ACHN (cell line): Measurements from ENCODE around the gene ALAD.

Source experiments
- DNase-seq: peaks from one replicate; pipeline ENCODE4 v3.0.0-alpha.2; 2015
- in situ Hi-C: cut with HindIII; loops from 2 replicates; pipeline ENCODE4 v1.10.0; 2017; ENCODE audit warnings: low sequenced_read_pairs, low pct_ligation_motif_present, low pct_unique_long_range_greater_than_20kb

The ALAD gene

DNA sequence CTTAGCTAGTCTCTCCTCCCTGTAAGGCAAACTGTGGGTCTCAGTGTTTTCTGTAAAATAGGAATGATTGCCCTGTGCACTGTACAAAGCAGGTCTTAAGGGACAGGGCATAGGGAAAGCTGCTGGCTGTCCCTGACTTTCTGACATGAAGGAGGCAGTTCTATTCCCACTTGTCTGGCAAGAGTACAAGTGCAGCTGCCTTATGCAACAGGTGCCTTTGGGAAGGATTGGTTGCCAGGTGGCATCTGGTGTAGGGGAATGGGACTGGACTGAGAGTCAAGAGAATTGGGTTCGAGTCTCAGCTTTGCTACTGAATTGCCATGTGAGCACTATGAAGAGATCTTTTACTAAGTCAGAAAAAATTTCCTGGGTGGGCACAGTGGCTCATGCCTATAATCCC, 41.7 kb downstream of the ALAD start:
- in situ Hi-C loops = no loop called here
- no peak for DNase-seq

DNA sequence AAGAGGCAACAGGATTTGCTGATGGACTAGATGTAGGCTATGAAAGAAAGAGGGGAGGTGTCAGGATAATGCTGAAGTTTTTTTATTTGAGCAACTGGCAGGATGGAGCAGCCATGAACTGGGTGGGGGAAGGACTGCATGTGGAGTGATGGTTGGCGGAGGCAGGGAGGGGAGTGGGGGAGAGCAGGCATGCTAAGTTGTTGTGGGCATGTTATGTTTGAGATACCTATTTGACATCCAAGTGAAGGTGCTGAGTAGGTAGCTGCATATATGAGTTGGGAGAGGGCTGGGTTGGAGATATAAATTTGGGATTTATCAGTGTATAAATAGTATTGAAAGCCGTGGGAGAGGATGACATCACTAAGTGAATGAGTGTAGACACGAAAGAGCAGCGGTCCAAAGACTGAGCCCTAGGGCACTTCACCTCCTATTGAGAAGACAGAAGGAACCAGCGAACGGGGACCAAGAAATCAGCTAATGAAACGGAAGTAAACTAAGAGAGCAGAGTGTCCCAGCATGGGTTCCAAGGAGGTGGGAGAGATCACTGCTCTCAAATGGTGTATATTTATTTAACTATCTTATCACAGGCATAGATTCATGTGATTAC, 44.3 kb downstream of the ALAD start:
- no peak for DNase-seq
- in situ Hi-C loops = no loop called here

DNA sequence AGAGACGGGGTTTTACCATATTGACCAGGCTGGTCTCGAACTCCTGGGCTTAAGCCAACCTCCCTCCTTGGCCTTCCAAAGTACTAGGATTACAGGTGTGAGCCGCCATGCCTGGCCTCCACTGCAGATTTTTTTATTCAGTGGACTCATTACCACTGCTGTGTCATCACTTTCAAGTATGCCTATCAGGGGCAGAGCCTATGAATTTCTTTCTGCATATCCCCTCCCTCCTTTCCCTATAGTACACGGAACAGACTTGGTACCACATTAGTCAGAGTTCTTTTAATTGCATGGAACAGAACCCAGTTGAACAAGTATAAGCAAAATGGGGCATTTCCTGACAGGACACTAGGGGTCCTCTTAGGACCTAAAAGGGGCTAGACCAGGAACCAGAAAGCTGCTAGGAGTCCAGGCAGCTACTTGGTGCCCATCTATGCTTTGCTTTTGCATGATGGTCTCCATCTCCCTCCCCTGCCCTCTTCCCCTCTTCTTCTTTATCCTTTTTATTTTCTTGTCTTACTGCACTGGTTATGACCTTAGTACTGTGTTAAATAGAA, 46.0 kb downstream of the ALAD start:
- DNase-seq = peak; percentile 21
- in situ Hi-C loops = no loop called here

DNA sequence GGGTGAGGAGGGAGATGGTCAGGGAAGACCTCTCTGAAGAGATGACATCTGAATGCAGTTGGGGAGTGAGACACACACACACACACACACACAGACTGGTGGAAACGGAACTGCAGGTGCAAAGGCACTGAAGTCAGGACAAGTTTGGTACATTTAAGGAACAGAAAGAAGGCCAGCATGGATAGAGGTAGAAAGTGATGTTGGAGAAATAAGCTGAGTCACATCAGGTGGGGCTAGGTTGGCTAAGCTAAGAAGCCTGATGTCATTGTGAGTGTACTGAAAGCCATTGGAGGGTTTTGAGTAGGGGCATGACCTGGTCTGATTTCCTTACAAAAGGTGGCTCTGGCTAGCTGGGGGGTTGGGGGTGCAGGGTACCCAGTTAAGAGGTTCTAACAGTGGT, 48.7 kb downstream of the ALAD start:
- in situ Hi-C loops = no loop called here
- DNase-seq = no peak

DNA sequence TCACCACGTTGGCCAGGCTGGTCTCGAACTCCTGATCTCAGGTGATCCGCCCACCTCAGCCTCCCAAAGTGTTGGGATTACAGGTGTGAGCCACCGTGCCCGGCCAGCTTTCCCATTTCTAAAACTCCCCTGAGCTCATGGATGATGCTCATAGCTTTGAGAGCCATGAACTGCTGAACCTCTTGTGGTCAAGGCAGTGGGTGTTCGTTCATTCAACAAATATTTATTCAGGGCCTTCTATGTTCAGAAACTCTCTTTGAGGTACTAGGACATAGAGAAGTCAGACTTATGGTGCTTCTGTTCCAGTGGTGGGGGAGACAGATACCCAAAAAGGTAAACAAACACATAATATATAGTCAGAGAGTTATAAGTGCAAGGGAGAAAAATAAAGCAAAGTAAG, 49.1 kb downstream of the ALAD start:
- DNase-seq = no peak
- in situ Hi-C loops = no loop called here

DNA sequence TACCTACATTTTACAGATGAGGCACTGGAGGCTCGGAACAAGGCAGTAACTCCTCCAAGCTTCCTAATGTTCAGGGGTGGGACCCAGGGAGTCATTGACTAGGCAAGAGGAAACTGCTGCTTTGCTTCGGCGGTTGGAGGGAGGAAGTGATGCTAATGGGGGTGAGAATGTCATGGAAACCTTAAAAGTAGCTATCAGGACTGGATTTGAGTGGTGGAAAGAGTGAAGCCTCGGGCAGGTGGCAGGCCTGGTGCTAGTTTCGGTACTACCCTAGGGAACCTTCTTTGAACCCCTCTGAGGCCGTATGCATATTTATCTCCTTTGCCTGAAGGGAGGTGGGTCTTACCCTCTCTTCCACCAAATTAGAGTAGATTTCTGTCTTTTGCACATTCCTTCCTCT, 50.1 kb downstream of the ALAD start:
- in situ Hi-C loops = no loop called here
- no peak for DNase-seq

DNA sequence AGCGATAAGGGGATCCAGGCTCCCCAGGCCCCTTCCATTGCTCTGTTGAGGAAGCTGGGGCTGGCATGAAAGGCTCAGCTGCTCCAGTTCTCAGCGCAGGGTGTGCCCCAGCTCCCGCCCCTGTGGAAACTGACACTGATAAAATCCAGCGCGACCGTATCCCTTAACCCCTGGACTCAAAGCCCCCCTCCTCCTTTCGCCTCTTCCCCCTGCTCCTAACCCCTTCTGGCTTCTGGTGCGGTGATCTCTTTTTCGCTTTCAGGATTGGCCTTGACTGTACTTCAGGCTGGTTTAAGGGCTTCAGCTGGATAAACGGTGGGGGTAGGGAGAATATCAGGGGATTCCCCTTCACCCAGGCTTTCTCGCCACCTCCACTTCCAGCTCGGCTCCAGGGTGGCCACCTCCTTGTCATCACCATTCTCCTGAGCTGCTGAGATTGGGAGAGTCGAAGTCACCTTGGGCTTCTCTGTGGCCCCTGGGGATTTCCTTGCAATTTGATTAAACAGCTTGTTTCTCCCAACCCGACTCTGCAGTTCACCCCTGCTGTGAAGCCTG, 50.9 kb downstream of the ALAD start:
- in situ Hi-C loops = no loop called here
- DNase-seq = no peak

DNA sequence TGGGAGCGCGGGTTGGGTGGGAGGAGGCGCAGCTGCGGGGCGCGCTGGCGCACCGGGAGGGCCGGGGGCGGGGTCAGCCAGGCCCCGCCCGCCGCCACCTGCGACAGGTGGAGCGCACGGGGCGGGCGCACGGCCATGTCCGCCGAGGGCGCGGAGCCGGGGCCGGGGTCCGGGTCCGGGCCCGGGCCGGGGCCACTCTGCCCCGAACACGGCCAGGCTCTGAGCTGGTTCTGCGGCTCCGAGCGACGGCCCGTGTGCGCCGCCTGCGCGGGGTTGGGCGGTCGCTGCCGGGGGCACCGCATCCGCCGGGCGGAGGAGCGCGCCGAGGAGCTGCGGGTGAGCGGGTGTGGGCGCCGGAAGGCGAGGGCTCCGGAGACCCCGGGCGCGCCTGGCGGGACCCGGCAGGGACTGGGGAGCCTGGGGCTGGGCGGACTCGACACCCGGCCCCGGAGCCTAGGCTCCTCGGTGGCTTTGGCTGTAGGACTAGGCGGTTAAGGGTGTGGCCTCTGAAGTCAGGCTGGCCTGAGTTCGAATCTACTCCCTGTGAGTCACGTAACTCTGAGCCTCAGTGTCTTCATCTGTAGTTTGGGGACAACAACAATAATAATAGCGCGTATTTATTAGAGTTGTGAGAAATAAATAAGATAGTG, 51.5 kb downstream of the ALAD start, which contains the start of gene BSPRY:
TSS of gene BSPRY (plus strand) at position 97 of the 650 bp plus-strand sequence. CDS start at position 136, 39 bp downstream.
- in situ Hi-C loops = no loop called here
- no peak for DNase-seq

DNA sequence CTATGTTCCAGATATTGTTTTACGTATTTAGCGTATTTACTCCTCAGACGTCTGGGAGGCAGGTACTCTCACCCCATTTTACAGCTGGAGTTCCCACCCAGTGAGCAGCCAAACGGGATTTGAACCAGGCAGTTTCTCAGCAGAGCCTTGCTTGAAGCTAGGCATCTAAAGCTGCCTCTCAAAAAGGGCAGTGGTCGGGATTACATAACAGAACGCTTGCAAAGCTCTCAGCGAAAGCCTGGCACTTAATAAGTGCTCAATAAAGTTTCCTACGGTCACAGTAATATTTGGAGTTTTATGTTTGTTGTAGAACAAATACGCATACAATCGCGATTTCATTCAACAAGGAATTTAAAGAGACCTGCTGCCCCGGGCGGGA, 52.0 kb downstream of the ALAD start:
- no peak for DNase-seq
- in situ Hi-C loops = no loop called here

DNA sequence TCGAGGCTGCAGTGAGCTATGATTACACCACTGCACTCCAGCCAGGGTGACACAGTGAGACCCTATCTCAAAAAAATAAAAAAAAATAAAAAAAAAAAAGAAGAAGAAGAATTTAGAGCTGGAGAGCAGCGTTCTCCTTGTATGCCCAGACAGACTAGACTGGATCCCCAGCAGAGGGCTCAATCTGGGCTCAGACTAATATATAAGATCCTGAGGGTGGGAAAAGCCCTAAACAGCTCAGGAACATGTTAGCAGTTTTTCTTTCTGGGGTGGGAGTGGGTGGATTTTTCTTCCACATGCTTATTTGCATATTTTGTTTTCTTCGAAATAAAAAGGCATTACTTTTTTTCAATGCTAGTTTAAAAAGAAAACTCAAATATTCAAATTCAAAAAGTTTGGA, 52.6 kb downstream of the ALAD start:
- in situ Hi-C loops = no loop called here
- no peak for DNase-seq

DNA sequence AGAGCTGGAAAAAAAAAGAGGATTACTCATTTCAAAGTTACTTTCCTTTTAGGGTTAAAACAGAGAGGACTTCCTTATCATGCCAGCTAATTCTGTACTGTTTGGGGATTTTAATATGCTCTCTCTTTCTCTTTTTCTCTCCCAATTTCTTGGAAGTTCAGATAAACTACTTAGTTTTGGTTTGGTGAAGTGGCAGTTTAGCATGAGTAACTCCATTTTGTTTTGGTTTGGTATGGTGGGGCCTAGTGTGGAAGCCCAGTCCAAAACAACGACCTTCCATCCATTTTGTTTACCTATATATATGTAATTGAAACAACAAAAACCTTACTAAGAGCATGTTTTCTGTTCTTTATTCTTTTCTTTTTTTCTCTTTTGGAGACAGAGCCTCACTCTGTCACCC, 55.4 kb downstream of the ALAD start:
- in situ Hi-C loops = no loop called here
- DNase-seq = no peak

DNA sequence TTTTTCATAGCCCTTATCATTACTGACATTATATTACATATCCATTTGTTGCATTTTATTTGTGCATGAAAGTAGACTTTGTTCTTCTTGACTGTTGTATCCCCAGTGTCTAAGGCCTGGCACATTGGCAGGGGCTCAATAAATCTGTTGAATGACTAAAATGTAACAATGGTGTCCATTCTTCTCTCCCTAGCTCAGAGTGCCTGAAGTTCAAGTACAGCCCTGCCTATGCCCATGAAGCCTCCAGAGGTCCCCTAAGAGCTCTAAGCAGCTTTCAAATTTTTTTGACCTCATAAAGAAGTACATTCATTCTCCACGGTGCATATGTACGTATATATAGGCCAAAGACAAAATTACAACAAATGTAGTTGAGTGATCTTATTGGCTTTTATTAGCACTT, 55.9 kb downstream of the ALAD start:
- no peak for DNase-seq
- in situ Hi-C loops = no loop called here

DNA sequence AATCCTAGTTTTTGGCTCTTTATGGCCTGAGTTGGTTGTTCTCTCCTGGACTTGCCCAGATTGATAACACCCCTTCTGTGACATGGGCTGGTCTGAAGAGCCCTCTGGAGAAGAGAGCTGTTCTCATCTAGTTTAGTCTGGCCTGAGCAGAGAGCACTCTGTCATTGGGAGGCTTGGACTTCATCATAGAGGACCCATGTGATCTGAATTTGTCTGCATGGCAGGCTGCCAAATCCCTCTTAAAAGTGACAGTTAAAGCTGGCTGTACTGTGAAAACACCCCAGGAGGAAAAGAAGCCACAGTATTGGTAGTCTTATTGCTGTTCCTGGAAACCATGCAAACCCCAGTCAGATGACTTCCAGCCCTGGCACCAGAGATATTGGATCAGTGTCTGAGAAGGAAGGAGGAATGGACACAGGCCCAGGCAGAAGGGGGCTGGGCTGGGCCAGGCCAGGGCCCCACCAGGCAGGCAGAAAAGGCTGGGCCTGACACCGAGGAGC, 57.3 kb downstream of the ALAD start:
- DNase-seq = no peak
- in situ Hi-C loops = no loop called here

DNA sequence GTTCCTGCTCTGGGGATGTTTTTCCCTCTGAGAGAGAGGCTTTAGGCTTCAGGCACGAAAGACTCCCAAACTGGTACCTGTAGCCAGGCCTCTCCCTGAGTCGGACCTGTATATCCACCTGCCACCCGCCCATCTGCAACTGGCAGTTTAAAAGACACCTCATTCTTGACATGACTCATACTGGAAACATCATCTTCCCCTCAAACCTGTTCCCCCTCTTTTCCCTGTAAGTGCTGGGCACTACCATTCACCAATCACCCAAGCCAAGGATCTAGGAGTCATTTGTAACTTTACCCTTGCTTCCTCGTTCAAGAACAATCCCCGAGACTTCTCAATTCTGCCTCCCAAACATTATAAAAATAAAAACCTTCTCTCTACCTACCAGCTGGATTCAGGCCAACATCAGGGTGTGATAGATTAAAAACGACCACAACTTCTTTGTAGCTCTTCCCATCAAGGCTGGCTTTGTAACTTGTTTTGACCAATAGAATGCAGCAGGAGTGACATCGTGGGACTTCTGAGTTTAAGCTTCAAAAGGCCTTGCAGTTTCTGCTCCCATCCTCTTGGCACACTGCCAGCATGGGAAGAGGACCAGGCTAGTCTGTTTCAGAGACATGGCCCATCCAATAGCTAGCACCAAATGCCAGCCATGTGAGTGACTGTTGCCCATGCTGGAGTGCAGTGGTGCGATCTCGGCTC, 59.2 kb downstream of the ALAD start:
- DNase-seq = no peak
- in situ Hi-C loops = no loop called here

DNA sequence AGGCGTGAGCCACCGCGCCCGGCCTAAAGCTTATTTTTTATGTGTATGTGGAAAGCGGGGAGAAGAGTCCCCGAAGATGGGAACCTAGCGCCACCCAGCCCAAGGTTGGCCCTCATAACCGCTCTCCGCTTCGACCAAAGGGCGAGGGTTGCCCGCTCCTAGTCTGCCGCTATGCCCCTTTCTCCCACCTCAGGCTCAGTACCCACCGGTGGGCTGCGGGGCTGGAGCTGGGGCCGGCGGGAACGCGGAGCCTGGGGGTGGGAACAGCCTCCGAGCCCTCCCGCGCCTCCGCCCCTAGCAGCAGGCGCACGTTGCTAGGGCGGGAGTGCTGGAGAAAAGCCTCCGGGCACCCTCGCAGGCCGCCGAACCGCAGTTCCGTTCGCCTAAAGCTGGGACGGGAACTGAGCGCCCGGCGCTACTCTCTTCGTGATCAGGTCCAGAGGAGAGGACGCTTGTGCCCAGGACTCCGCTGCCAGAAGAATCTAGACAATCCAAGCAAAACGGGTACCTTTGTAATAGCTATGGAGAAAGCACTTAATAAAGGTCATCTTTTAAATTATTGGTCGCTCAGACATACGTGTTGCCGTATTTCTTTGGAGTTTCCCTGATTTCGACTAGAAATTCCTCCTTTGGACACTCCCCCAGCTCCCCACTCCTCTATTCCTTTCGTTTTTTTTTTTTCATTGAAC, 60.9 kb downstream of the ALAD start, which contains the start of gene WDR31:
TSS of gene WDR31 (minus strand) at position 265 of the 689 bp plus-strand sequence. CDS start 8,253 bp downstream, outside the sequence.
- in situ Hi-C loops = no loop called here
- DNase-seq = peak; percentile 84

DNA sequence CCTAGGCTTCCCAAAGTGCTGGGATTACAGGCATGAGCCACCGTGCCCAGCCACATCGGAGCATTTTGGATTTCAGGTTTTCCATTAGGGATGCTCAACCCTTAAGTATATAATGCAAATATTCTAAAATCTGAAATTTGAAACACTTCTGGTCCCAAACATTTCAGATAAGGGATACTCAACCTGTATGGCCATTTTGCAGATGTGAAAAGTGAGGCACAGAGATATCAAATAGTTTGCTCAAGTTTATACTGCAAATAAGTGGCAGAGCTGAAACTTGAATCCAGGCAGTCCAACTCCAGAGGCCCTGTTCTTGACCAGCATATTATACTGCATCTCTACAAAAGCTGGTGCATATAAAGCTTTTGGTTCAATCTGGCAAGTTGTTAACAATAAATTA, 63.4 kb downstream of the ALAD start:
- no peak for DNase-seq
- in situ Hi-C loops = no loop called here
